GM19239 (cell line): ENCODE data around the gene HSD17B3.
"Not testable (repeated sequence)": the region's sequence is repeated elsewhere in the genome, so short reads cannot be mapped to it uniquely, and the experiment has no call there.

Experiments
- DNase-seq: peaks from one replicate; pipeline ENCODE4 v3.0.0; 2011; ENCODE audit warnings: low spot score; ENCODE audit not compliant: insufficient read length
- FAIRE-seq: peaks from 2 replicates; lab custom pipeline; 2011; peaks lifted over from hg19 to GRCh38; lab: Jason Lieb, UNC

HSD17B3 gene

GRCh38 chr9:96243778-96244177 is 58.2 kb downstream of the HSD17B3 start:
- FAIRE-seq (no peak), DNase-seq (no peak)

DNA sequence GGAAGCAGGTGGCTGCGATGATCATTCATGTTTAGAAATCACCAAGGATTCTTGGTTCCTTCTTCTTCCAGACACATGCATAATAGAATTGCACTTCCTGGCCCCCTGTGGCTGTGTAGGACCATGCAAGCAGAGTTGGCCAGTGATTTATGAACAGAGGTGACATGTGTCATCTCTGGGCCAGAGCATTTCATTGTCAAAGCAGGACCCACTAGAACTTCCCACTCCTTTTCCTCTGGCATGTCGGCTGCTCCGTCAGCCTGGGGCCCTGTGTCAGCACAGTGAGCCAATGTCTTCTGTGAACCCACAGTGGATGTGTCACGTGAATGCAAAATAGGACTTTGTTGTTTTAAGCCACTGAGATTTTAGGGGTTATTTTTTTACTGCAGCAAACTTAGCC is 59.2 kb downstream of the HSD17B3 start:
- FAIRE-seq (no peak), DNase-seq (no peak)

GRCh38 chr9:96241391-96241809 is 60.6 kb downstream of the HSD17B3 start:
- peak; percentile 61 for FAIRE-seq
- DNase-seq = no peak

DNA sequence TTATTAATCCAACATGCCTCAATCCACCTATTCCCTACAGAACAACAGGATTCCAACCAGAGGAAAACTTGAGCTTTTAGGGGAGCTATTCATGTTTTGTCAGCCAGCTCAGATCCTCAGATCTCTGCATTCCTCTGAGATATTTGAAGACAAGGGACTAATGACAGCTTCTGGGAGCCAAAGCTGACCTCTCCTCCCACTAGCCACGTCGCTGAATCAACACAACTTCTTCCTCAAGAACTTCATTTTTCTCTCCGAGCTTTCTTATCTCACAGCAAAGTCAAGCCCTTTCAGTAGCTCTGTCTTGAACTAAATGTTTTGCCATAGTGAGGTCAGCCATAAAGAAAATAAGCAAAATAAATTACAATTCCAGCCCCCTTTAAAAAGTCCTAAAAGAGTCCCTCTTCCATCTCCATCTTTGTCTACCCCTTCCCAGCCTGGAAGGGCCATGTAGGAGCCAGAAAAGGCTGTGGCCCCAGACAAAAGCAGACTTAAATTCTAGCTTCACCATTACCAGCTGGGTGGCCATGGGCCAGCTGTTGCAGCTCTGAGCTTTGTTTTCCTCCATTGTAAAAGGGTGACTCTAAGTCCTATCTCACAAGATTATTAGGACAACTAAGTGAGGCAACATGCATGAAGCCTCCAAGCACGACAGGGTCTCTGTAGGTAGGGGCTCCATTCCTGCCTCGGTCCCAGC is 65.0 kb downstream of the HSD17B3 start:
- DNase-seq = no peak
- no peak for FAIRE-seq

DNA sequence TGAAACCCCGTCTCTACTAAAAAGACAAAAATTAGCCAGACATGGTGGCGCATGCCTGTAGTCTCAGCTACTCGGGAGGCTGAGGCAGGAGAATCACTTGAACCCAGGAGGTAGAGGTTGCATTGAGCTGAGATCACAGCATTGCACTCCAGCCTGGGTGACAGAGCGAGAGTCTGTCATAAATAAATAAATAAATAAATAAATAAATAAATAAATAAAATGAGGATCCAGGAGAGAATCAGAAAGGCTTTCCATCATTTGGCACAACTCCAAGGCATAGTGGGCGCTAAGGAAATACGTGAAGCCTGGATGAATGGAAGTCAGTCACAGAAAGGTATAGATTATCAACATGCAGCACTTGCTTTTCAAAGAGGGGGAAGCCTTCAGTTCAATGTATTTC is 65.6 kb downstream of the HSD17B3 start:
- not testable (repeated sequence) for DNase-seq, FAIRE-seq

DNA sequence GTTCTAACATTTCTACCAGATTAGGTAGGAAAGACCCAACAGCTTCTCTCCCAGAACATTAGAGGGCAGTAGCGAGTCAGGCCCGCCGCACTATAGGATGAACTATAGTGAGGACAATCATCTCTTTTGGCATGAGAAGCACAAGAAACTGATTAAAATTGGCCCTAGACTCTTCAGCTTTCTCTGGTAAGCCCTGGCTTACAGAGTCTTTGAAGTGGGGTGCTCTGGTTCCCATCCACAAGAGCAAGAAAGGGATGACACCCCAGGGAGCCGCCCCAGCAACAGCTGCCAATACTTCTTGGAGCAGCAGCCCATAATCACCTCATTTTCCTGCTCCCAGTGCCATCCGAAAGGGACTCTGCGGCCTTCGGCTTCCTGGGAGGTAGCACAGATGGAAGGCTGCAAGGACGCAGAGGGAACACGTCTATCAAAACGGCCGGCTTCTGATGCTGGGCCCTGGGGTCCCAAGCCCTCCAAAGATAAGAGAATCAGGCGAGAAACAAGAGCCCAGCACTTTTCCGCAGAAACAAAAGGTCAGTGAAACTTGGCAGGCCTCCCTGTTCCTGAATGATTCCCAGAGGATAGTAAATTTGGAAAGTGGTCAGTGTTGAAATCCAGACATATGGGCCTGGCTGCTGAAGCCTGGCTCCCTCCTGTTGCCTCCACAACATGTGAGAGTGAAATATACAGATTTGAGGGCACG is 69.3 kb downstream of the HSD17B3 start:
- no peak for DNase-seq
- peak; percentile 82 for FAIRE-seq

GRCh38 chr9:96232164-96232538 is 69.8 kb downstream of the HSD17B3 start:
- no peak for FAIRE-seq
- DNase-seq = no peak

DNA sequence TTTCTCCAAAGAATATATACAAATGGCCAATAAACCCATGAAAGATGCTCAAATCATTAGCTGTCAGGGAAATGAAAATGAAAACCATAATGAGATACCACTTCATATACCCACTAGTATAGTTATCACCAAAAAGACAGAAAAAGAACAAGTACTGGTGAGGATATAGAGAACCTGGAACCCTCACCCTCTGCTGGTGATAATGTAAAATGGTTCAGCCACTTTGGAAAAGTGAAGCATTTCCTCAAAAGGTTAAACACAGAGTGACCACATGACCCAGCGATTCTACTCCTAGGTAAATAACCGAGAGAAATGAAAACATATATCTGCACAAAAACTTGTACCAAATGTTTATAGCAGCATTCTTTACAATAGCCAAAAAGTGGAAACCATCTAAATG is 72.0 kb downstream of the HSD17B3 start:
- FAIRE-seq = no peak
- DNase-seq = no peak

- FAIRE-seq (no peak), DNase-seq (no peak)
These were observed 79.8 kb downstream of the HSD17B3 start for GRCh38 chr9:96222132-96222531.

DNA sequence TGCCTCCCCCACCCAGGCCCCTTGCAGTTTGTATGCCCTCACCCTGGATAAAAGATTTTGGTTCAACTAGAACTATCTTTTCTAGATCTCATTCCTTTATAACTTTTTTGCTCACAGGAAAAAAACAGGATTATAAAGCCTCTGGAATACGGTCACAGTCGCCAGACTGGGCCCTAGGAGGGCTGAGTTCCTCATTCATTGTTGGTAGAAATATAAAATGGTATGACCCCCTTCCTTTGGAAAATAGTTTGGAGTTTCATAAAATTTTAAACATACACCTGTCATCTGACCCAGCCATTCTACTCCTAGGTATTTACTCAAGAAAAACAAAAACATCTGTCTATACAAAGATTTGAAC is 82.1 kb downstream of the HSD17B3 start:
- FAIRE-seq = no peak
- DNase-seq = no peak

DNA sequence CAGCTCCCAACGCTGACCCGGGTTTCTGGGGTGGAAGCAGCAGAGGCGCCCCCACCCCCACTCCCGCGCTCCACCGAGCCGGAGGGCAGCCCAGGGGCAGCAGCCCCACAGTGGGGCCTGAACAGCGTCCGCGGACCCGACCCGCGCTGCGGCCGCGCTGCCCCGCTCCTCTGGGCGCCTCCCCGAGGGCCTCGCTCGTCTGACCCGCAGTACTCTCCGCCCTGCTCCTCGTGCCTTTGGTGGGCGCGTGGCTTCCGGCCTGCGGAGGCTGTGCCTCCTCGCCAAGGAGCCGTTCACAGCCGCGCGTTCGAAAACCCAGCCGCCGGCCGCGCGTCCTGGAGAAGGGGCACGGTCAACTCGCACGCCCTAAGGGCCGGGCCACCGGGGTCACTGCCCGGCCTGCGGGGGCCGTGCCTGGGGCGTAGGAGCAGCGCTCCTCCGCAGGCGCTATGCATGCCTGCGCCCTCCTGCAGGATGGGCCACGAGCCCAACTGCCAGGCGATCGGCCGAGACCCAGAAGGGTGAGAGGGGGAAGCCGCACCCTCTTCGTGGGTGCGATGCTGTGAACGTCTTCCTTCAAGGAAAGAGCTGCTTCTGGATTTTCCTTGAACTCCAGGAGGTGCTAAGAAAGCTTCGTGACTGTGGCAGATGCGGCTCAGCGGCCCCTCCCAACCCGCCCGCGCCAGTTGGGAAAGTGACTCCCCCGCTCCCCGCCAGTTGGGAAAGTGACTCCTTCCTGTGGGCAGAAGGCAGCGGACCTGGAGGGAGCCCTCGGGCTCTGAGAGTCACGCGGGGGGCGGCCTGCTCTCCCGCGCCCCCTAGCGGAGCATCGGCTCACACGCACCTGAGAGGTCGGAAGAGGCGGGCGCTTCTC is 82.7 kb downstream of the HSD17B3 start:
- FAIRE-seq (no peak), DNase-seq (no peak)

DNA sequence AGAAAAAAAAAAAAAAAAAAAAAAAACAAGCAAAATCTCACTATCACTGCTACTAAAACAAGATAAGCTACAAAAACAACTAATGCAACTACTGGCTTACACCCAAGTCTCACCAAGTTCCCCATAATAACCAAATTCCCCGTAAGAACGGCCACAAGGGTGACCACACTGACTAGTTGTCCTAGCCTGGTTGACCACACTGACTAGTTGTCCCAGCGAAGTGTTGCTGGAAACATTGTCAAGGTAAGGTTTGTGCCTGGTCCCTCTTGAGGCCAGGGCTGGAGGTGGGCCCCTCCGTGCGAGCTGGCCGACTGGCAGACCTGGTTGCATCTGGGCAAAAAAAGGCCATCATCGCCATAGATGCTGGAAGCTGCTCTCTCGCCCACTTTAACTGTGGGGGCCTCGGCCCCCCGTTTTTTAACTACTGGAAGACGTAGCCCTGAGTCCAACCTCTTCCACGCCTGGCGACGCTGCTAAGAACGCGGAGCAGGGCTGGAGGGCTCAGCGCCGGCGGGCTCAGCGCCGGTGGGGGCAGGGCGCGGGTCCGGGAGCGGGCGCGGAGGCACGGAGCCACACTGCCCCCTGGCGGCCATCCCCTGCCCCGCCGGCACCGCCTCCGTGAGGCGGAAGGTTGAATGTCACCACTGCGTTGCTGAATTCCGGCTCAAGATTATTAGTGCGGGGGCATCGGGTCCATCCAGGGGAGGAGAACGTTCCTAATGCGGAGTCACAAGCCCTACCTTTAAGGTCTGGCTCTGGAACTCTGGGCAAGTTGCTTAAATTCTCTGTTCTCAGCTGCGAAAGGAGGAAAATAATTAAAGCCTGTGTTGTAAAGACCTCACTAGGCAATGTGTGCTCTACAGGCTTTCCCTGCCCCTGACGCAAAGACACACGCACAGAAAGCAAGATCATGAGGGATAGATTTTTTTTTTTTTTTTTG is 84.0 kb downstream of the HSD17B3 start:
- FAIRE-seq (peak; percentile 85), DNase-seq (peak; percentile 89)

GRCh38 chr9:96217294-96217707 is 84.7 kb downstream of the HSD17B3 start:
- DNase-seq (no peak), FAIRE-seq (no peak)

DNA sequence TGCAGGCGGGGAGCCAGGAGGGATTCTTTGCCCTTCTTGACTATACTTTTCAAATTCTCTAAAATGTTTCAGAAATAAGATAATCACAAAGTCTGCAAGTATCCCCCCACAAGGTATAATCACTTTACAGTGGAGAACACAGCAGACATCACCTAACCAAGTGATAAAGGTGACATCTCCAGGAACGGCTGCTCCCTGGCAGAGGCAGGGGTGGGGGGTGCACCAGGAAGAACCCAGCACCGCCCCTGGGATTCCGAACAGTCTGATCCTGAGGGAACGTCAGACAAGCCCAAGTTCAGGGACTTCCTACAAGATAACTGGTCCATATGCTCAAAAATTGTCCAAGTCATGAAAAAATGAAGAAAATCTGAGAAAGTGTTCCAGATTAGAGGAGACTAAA is 85.4 kb downstream of the HSD17B3 start:
- DNase-seq (no peak), FAIRE-seq (no peak)

DNA sequence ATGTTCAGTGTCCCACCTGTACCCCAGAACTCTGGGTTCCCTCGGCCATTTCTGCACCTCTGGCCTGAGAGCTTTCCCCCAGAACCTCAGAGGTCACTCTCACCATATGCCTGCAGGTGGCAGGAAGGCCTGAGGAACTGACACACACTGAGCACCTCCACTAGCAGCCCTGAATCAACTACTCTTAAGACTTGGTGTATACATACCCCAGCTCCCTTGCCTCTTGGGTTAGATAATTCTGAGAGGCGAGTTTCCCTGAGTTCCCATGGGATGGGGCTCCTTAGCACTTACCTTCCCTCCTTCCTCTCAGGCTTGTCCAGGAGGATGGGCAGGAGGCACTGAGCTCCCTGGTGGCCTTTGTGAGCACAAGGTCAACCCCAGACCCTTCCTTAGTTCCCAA is 86.1 kb downstream of the HSD17B3 start:
- DNase-seq = no peak
- FAIRE-seq = no peak

DNA sequence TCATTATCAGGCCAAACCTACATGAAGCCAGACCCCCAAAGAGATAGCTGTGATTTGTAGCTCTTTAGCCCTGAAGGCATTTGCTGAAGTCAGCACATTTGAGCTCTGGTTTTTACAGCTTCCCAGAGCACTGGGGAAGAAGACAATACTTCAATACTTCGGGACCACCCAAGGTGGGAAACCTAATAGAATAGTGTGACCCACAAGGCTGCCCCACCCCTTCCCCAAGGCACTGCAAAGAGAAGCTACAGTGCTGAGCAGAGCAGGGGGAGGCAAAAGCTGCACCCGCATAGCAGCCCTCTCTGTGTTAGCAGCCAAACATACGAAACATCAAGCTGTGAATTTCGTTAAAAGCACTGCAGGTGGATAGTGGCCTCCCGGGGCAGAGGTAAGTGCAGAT is 87.3 kb downstream of the HSD17B3 start:
- DNase-seq = no peak
- FAIRE-seq = no peak

DNA sequence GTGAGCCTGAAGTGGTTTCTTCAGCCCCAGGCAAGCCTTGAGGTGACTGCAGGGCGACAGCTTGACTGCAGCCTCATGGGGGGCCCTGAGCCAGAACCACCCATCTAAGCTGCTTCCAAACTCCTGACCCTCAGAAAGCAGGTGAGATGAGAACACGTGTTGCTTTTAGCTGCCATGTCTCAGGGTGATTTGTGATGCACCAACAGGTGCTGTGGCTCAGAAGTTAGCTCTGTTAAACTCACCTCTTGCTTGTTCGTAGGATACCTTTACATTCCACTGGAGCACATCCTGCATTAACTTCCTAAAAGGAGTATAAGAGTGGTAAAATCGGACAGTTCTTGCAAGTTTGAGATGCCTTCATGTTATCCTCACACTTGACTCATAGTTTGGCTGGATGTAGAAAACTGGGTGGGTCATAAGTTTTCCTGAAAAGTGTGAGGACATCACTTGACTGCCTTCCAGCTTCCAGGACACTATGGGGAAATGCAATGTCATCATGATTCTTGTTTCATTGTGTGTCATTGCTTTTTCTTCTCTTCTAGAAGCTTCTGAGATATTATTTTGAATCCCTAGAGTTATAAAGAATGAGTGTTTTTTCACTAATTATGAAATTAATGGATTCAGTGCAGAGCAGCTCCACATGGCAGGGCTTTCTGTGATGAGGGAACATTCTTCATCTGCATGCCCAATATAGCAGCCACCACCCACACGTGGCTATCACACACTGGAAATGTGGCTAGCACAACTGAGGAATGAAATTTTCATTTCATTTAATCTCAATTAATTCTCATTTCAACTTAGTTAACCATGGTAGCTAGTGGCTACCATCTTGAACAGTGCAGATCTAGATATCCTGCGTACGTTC is 92.3 kb downstream of the HSD17B3 start:
- DNase-seq = no peak
- no peak for FAIRE-seq

GRCh38 chr9:96206156-96206751 is 95.7 kb downstream of the HSD17B3 start:
- FAIRE-seq (no peak), DNase-seq (no peak)

DNA sequence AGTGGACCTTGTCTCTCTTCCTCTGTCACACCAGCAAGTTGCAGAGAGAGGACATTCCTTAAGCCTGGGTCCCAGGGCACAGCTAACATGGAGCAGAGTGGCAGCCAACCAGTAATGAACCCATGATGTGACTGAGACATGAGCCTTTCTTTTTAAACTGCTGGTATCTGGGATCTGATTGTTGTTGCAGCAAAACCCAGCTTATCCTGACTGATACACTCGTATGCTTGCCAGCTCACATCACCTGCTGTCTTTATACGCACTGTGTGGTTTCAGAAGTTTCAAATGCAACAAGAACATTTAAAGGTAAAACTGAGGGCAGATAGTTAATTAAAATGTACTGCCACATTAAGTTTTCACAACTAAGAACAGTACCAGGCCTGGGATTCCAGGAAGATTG is 97.1 kb downstream of the HSD17B3 start:
- DNase-seq = no peak
- FAIRE-seq = no peak
